ENCODE results near the gene TRAP1. TPM values are rescaled to one million over a fixed set of nuclear protein-coding genes. Genes with fewer than 3 reads are reported as not detected.
A peak's percentile ranks its signal among the peaks of the same experiment; 100 is the strongest.

Gene TRAP1
- total RNA-seq, 8 experiments from 2014 or later = 76.9 to 215 (median 99.6) TPM

DNA sequence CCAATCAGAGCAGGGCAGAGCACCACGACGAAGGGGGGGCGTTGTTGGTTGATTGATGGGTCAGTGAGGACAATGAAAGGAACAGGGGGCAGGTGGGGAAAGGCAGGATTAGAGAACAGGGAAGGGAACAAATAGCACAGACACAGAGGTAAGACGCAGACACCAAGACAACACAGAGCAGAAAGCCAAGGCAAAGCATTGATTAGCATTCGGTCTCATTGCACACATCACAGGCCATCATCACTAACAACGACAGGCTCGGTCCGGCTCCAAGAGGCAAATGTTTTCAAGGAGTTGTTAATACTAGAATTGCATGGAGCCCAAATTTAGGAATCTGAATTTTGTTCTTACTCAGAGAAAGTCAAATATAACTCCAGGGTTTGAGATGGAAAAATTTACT is 34.6 kb upstream of the TRAP1 start:
- Histone ChIP-seq H3K27ac (no peak overlapping the region), H3K4me3 (no peak overlapping the region), H3K4me1 (replicated peaks in 1 of 2) (no peaks in the 10 kb centered on the region)
- WGBS, 10 experiments = 76 to 100% (median 98%) methylated on average over 1 to 6 of the region's 8 CpGs; no CpG with 5 or more reads in 3 of the 10 experiments
- no peak for ATAC-seq (replicated peaks in 6 of 8)
- in situ Hi-C loops (cut with MboI; ENCODE audit: low pct_unique_long_range_greater_than_20kb in 2 of 9, low sequenced_read_pairs in 9 of 9, unreplicated experiment in 9 of 9) = no loop called here

DNA sequence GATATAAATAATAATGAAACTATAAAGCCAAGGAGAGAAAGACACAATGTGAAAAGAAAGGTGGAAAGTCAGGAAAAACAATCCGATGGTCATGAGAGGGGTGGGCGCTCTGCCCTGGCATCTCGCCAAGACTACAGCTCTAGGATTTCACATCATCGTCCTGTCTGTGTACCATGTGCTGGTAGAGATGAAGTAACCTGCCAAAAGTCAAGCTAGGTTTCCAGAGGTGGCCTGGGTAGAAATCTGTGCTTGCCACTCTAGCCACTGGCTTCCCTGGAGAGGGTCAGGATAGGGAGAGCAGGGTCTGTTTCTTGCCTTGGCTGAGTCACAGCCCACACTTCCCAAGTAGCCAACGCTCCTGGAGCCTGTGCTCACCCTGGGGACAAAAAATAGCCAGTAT is 31.0 kb upstream of the TRAP1 start:
- Histone ChIP-seq H3K27ac (no peak overlapping the region), H3K4me1 (replicated peaks in 1 of 2) (no peaks in the 10 kb centered on the region), H3K4me3 (no peak overlapping the region)
- no peak for ATAC-seq (replicated peaks in 6 of 8)
- in situ Hi-C loops (cut with MboI; ENCODE audit: low pct_unique_long_range_greater_than_20kb in 2 of 9, low sequenced_read_pairs in 9 of 9, unreplicated experiment in 9 of 9) = no loop called here
- 66 to 100% (median 97%) methylated on average over 1 to 3 of the region's 5 CpGs; no CpG with 5 or more reads in 2 of the 10 experiments for WGBS, 10 experiments

GRCh38 chr16:3745751-3746355 is 28.5 kb upstream of the TRAP1 start:
- in situ Hi-C loops (cut with MboI; ENCODE audit: low pct_unique_long_range_greater_than_20kb in 2 of 9, low sequenced_read_pairs in 9 of 9, unreplicated experiment in 9 of 9) = no loop called here
- Histone ChIP-seq H3K4me1 (replicated peaks in 1 of 2) (no peaks in the 10 kb centered on the region), H3K4me3 (no peak overlapping the region), H3K27ac (no peak overlapping the region)
- whole genome bisulfite sequencing, 10 experiments = 74 to 95% (median 93%) methylated on average over 6 to 11 of the region's 13 CpGs; no CpG with 5 or more reads in 5 of the 10 experiments
- ATAC-seq (replicated peaks in 6 of 8) = peak in 1 of 8 experiments; percentile 46

GRCh38 chr16:3744018-3744417 is 26.7 kb upstream of the TRAP1 start:
- 88 to 100% (median 93%) methylated on average over 1 to 5 of the region's 7 CpGs; no CpG with 5 or more reads in 6 of the 10 experiments for WGBS, 10 experiments
- Histone ChIP-seq H3K27ac (no peak overlapping the region), H3K4me3 (no peak overlapping the region), H3K4me1 (replicated peaks in 1 of 2) (no peaks in the 10 kb centered on the region)
- in situ Hi-C loops (cut with MboI; ENCODE audit: low pct_unique_long_range_greater_than_20kb in 2 of 9, low sequenced_read_pairs in 9 of 9, unreplicated experiment in 9 of 9) = no loop called here
- no peak for ATAC-seq (replicated peaks in 6 of 8)

- no peak overlapping the region for H3K27ac ChIP-seq
- no peak for ATAC-seq (replicated peaks in 6 of 8)
- H3K4me1 ChIP-seq (replicated peaks in 1 of 2) = no peaks in the 10 kb centered on the region
- WGBS, 10 experiments = 77 to 100% (median 100%) methylated on average over 1 to 12 of the region's 16 CpGs; no CpG with 5 or more reads in 1 of the 10 experiments
- in situ Hi-C loops (cut with MboI; ENCODE audit: low pct_unique_long_range_greater_than_20kb in 2 of 9, low sequenced_read_pairs in 9 of 9, unreplicated experiment in 9 of 9) = no loop called here
- no peak overlapping the region for H3K4me3 ChIP-seq
These were observed 23.6 kb upstream of the TRAP1 start for GRCh38 chr16:3740934-3741333.

GRCh38 chr16:3740186-3740585 is 22.9 kb upstream of the TRAP1 start:
- whole genome bisulfite sequencing, 10 experiments = 85 to 100% (median 93%) methylated on average over 4 to 8 of the region's 14 CpGs; no CpG with 5 or more reads in 4 of the 10 experiments
- H3K4me3 ChIP-seq = no peak overlapping the region
- in situ Hi-C loops (cut with MboI; ENCODE audit: low pct_unique_long_range_greater_than_20kb in 2 of 9, low sequenced_read_pairs in 9 of 9, unreplicated experiment in 9 of 9) = no loop called here
- no peak overlapping the region for H3K27ac ChIP-seq
- H3K4me1 ChIP-seq (replicated peaks in 1 of 2) = no peaks in the 10 kb centered on the region
- no peak for ATAC-seq (replicated peaks in 6 of 8)

DNA sequence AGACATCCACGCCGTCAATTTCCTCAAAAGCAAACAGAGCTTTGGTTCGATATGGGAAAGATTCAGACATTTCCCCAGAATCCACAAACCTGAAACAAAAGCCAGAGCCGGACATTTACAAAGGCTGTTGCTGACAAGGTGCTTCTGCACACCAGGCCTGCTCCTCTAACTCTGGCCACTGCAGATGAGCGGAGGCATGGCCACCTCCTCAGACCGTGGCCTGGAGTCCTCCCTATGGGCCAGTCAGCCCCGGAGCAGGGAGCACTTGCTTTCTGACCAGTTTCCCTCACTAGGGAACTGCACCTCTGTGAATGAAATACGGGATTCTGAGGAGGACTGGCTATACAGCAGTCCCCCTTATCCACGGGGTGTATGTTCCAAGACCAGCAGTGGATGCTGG is 22.3 kb upstream of the TRAP1 start:
- H3K27ac ChIP-seq = no peak overlapping the region
- H3K4me1 ChIP-seq (replicated peaks in 1 of 2) = no peaks in the 10 kb centered on the region
- no peak for ATAC-seq (replicated peaks in 6 of 8)
- 77 to 100% (median 94%) methylated on average over 1 to 7 of the region's 9 CpGs; no CpG with 5 or more reads in 3 of the 10 experiments for WGBS, 10 experiments
- in situ Hi-C loops (cut with MboI; ENCODE audit: low pct_unique_long_range_greater_than_20kb in 2 of 9, low sequenced_read_pairs in 9 of 9, unreplicated experiment in 9 of 9) = no loop called here
- H3K4me3 ChIP-seq = no peak overlapping the region

DNA sequence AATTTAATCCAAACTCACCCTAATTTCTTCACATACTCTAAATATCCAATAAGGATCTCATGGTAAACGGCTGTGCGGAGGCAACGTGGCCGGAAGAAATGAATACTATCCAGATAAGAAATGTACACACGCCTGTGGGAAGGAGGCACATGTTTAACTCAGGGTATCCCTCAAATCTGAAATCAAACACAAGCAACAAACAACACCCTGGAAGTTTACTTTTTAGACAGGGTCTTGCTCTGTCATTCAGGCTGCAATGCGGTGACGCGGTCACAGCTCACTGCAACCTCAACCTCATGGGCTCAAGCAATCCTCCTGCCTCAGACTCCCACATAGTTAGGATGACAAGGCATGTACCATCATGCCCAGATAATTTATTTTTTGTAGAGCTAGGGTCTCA is 21.2 kb upstream of the TRAP1 start:
- 81 to 100% (median 96%) methylated on average over 1 to 8 of the region's 8 CpGs; no CpG with 5 or more reads in 1 of the 10 experiments for WGBS, 10 experiments
- H3K4me1 ChIP-seq (replicated peaks in 1 of 2) = no peaks in the 10 kb centered on the region
- no peak overlapping the region for H3K27ac ChIP-seq
- H3K4me3 ChIP-seq = no peak overlapping the region
- no peak for ATAC-seq (replicated peaks in 6 of 8)
- in situ Hi-C loops (cut with MboI; ENCODE audit: low pct_unique_long_range_greater_than_20kb in 2 of 9, low sequenced_read_pairs in 9 of 9, unreplicated experiment in 9 of 9) = no loop called here

- no peaks in the 10 kb centered on the region for H3K4me1 ChIP-seq (replicated peaks in 1 of 2)
- H3K4me3 ChIP-seq = no peak overlapping the region
- no peak for ATAC-seq (replicated peaks in 6 of 8)
- in situ Hi-C loops (cut with MboI; ENCODE audit: low pct_unique_long_range_greater_than_20kb in 2 of 9, low sequenced_read_pairs in 9 of 9, unreplicated experiment in 9 of 9) = no loop called here
- no peak overlapping the region for H3K27ac ChIP-seq
- WGBS, 10 experiments = 93 to 98% (median 96%) methylated on average over 2 to 5 of the region's 5 CpGs
These were observed 20.8 kb upstream of the TRAP1 start for GRCh38 chr16:3738128-3738527.

GRCh38 chr16:3737181-3737580 is 19.9 kb upstream of the TRAP1 start:
- Histone ChIP-seq H3K4me1 (replicated peaks in 1 of 2) (no peaks in the 10 kb centered on the region), H3K4me3 (no peak overlapping the region), H3K27ac (no peak overlapping the region)
- WGBS, 10 experiments = 72 to 100% (median 90%) methylated on average over 2 to 8 of the region's 8 CpGs; no CpG with 5 or more reads in 2 of the 10 experiments
- in situ Hi-C loops (cut with MboI; ENCODE audit: low pct_unique_long_range_greater_than_20kb in 2 of 9, low sequenced_read_pairs in 9 of 9, unreplicated experiment in 9 of 9) = no loop called here
- no peak for ATAC-seq (replicated peaks in 6 of 8)

DNA sequence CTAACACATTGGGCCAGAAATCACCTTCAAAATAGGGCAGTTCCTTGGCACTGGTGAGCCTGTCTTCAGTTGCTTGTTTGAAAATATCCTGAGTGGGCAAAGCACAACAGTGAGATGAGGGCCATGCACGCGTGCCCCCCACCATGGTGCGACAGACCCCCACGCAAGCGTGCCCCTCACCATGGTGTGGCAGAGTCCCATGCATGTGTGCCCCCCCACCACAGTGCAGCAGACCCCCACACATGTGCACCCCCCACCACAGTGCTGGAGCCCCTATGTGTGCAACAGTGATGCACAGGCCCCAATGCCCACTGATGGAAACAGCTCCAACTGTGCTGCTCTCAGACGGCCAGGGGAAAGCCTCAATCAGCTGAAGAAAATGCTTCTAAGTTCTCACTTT is 18.8 kb upstream of the TRAP1 start:
- no peak for ATAC-seq (replicated peaks in 6 of 8)
- 92 to 100% methylated on average over 3 to 5 of the region's 6 CpGs; no CpG with 5 or more reads in 8 of the 10 experiments for WGBS, 10 experiments
- H3K4me3 ChIP-seq = no peak overlapping the region
- H3K4me1 ChIP-seq (replicated peaks in 1 of 2) = no peaks in the 10 kb centered on the region
- H3K27ac ChIP-seq = no peak overlapping the region
- in situ Hi-C loops (cut with MboI; ENCODE audit: low pct_unique_long_range_greater_than_20kb in 2 of 9, low sequenced_read_pairs in 9 of 9, unreplicated experiment in 9 of 9) = no loop called here

DNA sequence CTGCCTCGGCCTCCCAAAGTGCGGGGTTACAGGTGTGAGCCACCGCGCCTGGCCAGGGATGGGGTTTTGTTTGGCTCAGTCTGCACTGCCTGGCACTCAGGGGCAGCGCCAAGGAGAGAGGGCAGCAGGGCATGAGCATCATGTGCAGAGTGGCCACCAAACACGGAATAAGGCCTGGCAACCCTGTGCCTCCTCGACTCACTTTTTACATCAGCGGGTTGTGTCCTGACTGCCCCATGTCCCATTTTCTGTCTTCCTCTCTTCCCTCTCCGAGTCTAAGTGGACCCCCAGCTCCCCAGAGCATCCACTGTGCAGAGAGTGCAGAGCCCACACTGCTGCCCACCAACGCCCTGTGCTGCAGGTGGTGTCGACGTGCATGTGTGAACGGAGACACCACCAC is 18.2 kb upstream of the TRAP1 start:
- no peak for ATAC-seq (replicated peaks in 6 of 8)
- Histone ChIP-seq H3K27ac (no peak overlapping the region), H3K4me3 (no peak overlapping the region), H3K4me1 (replicated peaks in 1 of 2) (no peaks in the 10 kb centered on the region)
- WGBS, 10 experiments = 92 to 100% (median 100%) methylated on average over 2 to 5 of the region's 13 CpGs; no CpG with 5 or more reads in 5 of the 10 experiments
- in situ Hi-C loops (cut with MboI; ENCODE audit: low pct_unique_long_range_greater_than_20kb in 2 of 9, low sequenced_read_pairs in 9 of 9, unreplicated experiment in 9 of 9) = no loop called here

DNA sequence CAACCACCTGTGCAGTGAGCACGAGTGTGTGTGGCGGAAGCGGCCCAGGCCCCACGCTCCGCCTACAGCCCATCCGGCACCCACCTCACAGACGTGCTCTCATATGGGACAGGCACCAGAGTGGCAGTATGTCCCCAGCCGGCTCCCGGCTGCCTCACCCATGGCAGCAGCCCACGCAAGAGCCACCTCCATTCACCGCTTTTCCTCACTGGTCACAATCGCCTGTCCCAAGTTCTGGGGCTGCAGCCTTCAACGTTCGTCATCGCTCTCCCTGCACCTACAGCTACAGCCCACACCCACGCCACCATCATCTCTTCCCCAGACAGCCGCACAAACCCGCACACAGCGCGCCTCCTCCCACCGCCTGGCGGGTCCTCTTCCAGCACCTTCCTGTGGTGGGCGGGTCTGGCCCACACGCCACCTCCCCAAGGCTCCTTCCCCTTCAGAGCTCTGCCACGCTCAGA is 17.5 kb upstream of the TRAP1 start:
- Histone ChIP-seq H3K4me3 (no peak overlapping the region), H3K4me1 (replicated peaks in 1 of 2) (no peaks in the 10 kb centered on the region), H3K27ac (no peak overlapping the region)
- in situ Hi-C loops (cut with MboI; ENCODE audit: low pct_unique_long_range_greater_than_20kb in 2 of 9, low sequenced_read_pairs in 9 of 9, unreplicated experiment in 9 of 9) = no loop called here
- WGBS, 10 experiments = 90 to 100% (median 98%) methylated on average over 1 to 12 of the region's 25 CpGs; no CpG with 5 or more reads in 3 of the 10 experiments
- ATAC-seq (replicated peaks in 6 of 8) = peak in 2 of 8 experiments; percentile 6 to 15
